GM18907 (cell line): Measurements from ENCODE around the gene NRIP3.
"Not testable (repeated sequence)": the region's sequence is repeated elsewhere in the genome, so short reads cannot be mapped to it uniquely, and the experiment has no call there.

ENCODE experiments used
- ATAC-seq: cut with Tn5 transposase; IDR thresholded peaks from one replicate; pipeline ENCODE4 v1.9.1; 2021; ENCODE audit warnings: mild to moderate bottlenecking, moderate library complexity; ENCODE audit not compliant: unreplicated experiment

The NRIP3 gene

DNA sequence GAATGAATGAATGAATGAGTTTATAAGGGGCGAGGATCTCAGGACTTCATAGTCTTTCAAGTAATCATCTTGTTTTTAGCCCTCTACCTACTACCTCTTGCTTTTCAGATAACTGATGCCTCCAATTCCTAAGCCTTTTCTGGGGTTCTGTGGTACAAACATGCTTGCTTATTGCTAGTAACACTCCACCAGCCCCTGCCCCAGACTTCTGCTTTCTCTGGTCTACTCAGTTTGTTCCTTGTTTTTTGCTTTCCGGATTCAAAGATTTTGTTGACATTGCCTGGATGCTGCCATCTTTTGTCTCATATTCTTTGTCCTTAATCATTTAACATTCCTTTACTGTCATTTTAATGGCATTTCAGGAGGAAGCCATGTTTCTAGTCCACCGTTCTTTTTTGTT lies 30.7 kb downstream of the NRIP3 start:
- ATAC-seq: no peak

DNA sequence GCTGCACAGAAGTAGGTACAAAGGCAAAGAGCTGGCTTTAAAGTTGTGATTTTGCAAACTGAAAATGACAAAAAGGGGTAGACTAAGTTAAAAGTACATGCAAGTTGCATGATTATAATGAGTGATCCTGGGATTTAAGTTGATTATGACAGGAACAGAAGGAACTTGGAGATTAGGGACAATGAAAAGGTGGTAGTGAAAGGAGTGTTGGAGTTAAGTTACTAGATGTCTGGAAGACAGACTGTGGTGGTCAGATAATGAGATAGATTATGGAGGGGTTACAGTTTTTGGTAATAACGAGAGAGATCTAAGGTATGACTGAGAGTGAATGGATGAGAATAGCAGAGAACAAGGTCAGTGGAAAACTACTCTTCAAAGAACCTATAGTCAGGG lies 31.9 kb downstream of the NRIP3 start:
- ATAC-seq: no peak

DNA sequence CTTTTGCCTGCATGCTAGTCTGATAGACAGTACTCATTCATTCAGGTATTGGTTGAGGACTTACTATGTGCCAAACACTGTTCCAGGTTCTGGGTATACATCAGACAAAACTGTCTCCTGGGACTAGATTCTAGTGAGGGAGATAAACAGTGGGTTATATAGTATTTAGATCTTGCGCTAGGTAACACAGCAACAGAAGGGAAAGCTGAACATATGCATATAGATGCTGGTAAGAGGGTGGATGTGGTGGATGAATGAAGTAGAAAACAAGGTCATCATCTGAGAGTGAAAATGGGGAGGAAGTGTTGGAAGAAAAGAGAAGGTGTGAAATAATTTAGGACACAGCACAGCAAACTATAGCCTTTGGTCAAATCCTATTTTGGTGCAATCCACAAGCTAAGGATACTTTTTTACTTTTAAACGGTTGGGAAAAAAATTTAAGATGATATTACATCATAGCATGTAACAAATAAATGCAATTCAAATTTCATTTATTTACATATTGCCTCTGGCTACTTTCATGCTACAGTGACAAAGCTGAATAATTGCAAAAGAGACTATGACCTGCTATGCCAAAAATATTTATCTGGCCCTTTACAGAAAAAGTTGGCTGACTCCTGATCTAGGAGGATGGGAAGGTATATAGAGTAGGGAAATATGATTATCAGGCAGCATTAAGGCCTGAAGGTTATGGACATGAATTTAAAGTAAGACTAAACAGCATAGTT lies 32.4 kb downstream of the NRIP3 start:
- no peak for ATAC-seq

DNA sequence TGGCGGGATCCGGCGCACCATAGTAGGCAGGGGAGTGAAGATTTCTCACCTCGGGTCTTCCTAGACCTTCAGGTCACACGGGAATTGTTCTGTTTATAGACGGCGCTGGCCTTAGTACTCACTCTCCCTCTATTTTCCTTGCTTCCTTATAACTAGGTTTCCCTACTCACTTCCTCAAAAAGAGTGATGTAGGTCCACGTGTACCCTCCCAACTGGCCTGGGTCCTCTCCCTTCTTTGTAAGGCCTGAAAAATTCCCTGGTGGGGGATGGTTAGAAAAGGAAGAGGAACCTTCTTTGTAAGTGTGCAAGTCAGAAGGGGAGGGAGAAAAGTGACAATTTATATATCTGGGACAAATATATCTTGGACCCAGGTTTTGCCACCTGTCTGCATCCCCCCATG lies 36.6 kb downstream of the NRIP3 start:
- no peak for ATAC-seq

DNA sequence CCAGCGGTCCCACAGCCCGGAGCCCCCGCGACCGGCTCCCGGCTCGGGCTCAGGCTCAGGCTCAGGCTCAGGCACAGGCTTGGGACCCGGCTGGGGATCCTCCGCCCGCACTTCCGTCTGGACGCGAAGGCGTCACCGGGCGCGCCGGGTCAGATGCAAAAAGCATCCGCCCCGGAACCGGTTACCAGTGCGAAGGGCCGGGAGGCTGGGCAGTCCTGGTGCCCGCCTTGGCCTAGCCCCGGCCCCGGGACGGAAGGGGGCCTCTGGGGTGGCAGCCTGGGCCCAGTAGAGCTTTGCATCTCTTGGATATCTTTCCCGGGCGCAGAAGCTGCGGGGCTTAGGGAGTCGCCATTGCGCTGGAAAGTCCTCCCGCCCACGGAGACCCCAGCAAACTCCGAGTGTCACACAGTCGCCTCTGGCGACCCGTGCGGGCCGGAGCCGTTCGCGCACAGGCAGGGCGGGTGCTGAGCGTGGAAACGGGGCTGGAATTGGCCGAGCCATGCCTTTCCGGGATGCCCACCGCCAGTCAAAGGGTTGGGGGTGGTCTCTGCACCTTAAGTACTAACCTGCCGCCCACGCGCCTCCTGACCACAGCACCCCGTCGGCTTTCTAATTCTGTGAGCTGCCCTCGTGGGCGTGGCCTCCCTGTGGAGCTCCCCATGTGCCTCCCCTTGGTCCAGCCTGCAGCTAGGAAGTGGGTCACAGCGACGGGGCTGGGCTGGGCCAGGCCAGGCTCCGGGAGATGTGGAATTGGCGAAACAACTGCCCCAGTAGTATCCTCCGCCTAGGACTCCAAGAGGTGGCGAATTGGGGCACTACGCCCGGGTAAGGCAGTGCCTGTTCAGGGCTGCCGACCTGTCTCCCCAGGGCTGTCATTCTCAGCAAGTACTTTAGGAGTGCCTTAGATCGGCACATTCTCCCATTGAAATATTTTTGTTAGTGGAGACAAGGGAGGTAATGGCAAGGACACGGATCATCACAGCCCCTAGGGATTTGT lies 39.2 kb downstream of the NRIP3 start, which contains the start of gene TMEM9B:
TSS of gene TMEM9B (minus strand) at position 119 of the 997 bp plus-strand sequence. CDS start 129 bp downstream, outside the sequence.
- peak; percentile 85 for ATAC-seq

DNA sequence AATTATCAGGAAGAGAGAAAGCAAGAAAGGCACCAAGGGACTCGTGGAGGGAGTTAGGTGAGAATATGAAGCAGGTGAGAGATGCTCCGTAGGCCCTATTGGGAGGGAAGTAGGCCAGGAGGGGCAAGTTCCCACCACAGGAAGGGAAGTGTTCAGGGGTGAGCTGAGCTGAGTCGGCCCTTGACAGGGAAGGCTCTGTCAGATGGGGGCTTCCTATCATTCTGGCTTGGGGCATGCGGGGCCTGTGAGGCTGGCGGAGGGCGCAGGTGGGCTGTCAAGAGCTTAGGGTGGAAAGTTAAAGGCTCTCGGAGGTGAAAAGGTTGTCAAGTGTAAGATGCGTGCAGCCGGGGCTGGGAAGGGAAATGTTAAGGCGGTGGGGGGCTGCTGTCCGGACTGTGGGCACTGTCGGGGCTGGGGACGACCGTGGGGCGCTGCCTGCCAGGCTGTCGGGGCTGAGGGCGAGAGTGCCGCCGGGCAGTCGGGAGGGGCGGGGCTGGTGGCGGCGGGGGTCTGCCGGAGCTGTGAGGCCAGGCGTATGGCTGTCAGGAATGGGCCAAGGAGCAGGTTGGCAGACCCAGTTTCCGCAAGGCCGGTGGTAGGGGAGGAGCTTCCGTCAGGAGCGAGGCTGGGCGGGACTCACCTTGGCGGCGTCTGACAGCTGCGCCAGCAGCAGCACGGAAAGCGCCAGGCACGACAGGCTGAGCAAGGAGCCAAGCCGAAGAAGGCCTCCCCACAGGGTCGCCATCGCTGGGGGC lies 40.1 kb downstream of the NRIP3 start:
- ATAC-seq: peak; percentile 75

DNA sequence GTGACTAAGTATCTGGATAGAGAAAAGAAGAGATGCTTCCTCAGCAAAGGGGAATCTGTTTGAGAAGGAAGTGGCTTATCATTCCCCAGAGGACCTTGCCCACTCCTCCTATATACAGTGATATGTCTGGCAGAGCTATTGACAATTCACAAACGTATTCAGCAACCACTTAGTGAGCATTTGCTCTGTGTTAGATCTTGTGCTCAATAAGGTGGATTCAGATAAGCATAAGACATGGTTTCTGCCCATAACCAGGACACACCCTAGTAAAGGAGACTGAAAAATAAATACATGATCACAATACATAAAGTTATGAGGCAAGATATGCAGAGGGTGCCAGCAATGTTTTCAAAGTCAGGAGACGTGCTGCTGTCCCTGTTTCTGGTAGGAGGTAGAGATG lies 41.0 kb downstream of the NRIP3 start:
- ATAC-seq: no peak

DNA sequence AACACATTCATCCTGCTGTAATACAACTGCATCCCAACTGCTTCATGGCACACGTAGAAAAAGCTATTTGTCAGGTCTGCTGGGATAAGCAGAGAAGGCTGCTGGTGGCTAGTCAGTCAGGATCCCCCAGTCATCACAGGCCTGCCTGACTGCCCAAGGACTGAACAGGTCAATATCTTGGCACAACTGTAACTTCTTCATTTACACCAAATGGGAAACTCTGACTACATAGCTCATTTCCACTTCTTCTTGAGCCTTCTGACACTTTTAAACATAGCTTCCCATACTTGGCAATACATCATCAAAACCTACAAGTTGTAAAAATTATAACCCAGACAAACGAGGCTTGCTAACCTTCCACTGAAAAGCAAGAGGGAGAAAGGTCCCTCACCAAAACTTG lies 42.4 kb downstream of the NRIP3 start:
- no peak for ATAC-seq

DNA sequence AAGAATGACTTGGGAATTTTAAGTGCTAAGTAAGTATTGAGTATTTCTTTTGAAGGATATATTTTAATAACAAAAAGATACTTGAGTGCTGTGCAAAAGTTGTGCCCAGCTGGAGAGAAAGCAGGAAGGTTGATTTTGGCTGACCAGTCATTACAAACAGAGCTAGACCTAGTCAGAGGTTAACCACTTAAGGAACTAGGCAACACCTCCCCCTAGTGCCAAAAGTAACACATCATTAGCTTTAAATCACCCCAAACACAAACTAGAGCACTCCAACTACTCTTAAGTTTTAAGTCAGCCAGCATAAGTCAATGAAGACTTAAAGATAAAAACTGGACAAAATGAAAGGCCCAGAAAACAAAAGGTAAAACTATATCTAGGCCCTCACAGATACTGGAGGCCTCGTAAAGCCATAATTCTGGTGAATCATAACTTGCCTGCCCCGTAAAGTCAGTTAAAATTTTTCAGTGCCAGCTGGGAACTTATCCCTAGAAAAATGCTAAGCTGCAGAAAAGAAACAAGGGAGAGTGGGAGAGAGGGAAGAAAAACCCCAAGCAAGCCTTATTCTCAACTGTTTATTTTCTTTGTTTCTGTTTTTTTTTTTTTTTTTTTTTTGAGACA lies 44.1 kb downstream of the NRIP3 start:
- peak; percentile 41 for ATAC-seq

DNA sequence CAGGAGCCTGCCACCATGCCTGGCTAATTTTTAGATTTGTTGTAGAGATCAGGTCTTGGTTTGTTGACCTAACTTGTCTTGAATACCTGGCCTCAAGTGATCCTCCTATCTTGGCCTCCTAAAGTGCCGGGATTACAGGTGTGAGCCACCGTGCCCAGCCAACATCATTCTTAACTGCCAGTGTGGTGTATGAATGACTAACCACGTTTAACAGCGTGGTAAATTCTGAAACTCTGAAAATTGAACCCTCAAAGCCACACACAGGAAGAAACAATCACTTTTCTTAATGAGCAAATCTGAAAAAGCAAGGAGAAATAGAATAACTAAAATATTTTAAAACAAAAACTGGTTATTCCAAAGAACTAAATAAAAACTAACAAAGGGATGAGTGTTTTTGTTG lies 46.9 kb downstream of the NRIP3 start:
- no peak for ATAC-seq

DNA sequence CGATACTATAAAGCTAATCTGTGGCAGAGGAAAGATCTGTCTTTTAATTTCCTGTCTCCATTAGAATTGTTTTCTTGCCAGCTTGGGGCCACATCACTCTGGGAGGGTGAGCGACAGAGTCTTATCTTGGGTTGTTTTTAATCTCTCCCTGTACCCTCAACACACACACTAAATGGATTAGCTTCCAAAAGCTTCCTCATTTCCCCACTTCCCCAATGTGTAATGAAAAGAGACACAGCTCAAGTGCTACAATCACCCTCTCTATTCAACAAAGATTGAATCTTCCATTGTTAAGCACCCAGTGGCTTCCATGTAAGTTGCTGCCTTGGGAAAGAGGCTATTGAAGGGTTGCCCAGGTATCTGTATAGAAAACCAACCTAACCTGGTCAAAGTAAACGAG lies 54.9 kb downstream of the NRIP3 start:
- ATAC-seq: no peak

DNA sequence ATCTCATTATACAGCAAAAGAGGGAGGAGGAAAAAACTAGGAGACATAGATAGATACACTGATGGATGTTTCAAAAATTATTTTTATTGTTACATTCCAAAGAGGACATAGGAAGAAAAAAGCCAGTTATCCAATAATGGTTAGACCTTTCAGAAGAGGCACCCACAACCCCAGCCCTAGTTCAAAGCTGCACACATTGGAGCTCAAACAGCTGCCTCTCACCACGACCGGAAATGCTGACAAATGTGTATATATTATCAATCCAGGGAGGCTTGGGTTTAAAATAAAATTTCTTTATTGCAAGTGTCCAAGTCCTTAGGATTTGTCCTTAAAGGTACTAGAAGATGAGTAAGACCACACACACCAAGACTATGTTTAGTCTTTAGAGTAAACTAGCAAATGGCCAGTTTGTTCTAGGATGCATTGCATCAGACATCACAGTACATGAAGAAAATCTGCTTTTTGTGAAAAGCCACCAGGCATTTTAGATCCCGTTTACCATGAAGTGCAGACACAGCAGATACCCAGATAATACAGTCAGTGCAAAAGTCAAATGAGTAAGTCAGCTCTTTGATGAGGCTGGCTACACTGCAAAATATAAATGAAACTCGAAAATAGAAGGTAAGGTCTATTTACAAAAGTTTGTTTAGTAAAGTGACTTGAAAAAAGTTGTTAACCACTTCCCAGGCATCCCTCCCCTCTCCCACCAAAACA lies 56.4 kb downstream of the NRIP3 start:
- ATAC-seq: no peak

DNA sequence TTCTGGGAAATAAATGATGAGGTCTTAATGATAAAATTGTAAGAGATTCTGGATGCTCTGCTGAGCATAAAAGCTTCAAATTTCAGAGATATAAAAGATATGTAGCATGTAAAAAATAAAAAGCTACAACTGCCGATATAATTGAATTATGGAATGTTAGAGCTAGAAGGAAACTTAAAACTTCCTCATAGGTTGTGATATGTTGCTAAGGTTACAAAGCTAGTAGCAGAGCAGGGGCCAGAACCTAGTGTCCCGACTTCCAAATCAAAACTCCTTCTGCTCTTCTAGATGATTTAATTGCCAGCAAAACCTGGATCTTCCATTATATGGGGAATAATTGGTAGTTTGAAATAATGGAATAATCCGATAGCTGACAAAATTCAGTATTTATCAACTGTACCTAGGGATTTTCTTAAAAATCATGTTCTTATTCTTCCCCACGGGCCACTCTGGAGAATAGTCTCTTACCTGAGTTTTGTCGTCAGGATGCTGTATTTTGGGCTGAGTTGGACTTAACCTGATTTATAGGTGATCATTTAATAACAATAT lies 61.2 kb downstream of the NRIP3 start, which contains the start of gene ASCL3:
TSS of gene ASCL3 (minus strand) at position 499 of the 549 bp plus-strand sequence. CDS start 4,855 bp downstream, outside the sequence.
- no peak for ATAC-seq

DNA sequence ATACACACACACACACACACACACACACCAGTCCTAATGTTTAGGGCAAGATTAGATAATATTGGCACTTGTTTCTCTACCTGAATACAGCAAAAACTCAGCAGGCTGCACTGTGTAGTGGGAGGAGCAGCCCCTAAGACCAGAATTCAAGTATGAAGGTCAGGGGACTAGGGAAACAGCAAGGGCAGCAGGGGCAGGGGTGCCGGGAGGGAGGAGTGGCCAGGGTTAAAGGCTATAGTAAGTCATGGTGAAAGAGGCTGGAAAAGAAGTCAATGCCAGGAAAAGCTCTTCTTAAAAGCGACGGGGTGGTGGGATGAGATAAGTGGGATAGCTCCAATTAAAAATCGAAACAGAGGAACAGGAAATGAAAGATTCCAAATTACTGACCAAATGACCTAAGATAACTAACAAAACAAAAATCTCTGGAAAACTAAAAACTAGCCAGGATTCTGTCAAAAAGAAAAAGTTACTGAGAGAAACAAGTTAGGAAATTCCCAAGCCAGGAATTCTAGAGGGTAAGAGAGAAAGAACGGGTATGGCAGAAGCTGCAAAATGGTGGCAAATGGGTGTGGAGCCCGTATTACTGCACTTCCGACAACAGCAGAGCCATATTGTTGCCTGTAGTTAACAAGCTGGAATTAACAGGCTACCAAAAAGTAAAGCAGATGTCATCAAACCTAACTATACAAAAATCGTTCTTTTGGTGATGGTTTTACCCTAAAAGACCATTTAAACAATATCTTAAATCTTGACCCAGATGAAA lies 62.3 kb downstream of the NRIP3 start:
- ATAC-seq: no peak

DNA sequence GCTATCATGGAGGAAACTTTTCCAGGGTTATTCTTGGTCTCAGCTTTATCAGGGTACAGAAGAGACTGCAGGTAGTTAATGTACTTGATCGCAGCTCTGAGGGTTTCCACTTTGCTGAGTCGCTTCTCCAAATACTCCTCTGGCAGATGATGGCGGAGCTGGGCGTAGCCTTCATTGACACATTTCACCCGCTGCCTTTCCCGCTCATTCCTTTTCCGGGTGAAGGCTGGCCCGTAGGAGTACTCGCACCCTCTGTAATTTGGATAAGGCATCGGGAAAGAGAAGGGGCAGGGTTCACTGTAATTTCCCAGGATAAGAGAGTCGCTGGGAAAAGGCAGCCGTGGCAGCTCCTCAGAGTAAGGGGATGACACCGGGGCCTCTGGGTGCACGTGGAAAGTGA lies 66.1 kb downstream of the NRIP3 start:
- no peak for ATAC-seq

DNA sequence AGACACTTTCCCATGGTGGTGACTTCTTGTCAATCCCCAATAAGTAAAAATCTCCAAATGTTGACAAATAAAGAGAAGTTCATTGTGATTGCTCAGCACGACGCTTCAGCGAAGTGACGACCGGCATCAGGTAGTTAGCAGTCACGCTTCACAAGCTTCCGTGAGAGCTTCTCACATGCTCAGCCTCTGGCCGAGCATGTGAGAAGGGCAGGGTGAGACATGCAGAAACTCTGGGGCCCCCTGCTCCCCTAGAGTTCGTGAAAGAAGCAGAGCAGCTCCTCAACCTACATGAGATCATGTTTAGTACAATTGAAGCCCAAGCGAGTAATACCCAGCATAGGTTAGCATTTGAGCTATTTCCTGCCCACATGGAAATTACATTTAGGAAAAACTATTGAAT lies 66.6 kb downstream of the NRIP3 start:
- no peak for ATAC-seq

DNA sequence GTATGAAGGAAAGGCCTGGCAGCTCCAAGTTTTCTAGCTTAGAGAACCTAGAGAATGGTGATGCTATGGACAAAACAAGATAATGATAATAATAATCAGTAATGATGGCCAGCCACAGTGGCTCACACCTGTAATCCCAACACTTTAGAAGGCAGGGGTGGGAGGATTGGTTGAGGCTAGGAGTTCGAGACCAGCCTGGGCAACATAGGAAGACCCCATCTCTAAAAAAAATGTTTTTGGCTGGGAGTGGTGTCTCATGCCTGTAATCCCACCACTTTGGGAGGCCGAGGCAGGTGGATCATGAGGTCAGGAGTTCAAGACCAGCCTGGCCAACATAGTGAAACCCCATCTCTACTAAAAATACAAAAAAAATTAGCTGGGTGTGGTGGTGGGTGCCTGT lies 68.0 kb downstream of the NRIP3 start:
- not testable (repeated sequence) for ATAC-seq

DNA sequence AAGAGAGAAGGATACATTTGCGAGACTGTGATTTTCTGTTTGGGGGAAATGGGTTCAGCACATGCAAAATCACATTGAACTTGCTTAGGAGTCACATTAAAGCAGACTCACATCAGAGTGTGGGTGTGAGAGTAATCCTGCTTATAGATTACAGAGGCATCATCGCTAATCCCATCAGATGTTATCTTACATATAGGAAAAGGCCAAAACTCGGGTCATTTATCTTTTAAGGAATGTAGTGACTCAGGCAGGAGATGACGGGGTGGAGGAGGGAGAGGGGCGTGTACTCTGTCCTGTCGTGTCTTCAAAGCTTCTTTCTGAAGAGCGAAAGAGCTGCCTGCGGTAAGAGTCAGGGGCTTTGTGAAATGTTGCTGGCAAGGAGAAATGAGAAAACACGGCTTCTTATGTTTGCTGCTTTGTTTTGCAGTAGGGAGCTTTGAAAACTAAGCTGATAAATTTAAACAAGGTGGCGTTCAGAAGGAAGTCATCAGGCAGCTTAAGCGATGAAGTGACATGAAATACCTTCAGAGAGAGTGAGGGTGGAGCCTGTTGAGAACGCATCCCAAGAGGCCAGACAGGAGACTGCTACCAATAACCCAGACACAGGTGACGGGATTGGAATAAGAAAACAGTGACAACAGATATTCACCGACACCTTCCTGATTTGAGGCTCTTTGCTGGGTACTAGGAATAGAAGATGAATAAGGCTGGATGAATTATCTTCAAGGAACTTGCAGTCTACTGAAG lies 68.9 kb downstream of the NRIP3 start:
- ATAC-seq: no peak
